DMS 273 (cell line): ENCODE data around the gene RGS9.
"Not testable (repeated sequence)": the region's sequence is repeated elsewhere in the genome, so short reads cannot be mapped to it uniquely, and the experiment has no call there.

ENCODE experiments used
- DNase-seq: peaks from one replicate; lab custom pipeline; 2025; ENCODE audit not compliant: unreplicated experiment; lab: John Stamatoyannopoulos, UW

The RGS9 gene

GRCh38 chr17:65137021-65137939, at the start of gene RGS9:
Gene RGS9 (plus strand): TSS chr17:65137370. CDS start chr17:65137541, 171 bp downstream.
- DNase-seq: peak; percentile 91

DNA sequence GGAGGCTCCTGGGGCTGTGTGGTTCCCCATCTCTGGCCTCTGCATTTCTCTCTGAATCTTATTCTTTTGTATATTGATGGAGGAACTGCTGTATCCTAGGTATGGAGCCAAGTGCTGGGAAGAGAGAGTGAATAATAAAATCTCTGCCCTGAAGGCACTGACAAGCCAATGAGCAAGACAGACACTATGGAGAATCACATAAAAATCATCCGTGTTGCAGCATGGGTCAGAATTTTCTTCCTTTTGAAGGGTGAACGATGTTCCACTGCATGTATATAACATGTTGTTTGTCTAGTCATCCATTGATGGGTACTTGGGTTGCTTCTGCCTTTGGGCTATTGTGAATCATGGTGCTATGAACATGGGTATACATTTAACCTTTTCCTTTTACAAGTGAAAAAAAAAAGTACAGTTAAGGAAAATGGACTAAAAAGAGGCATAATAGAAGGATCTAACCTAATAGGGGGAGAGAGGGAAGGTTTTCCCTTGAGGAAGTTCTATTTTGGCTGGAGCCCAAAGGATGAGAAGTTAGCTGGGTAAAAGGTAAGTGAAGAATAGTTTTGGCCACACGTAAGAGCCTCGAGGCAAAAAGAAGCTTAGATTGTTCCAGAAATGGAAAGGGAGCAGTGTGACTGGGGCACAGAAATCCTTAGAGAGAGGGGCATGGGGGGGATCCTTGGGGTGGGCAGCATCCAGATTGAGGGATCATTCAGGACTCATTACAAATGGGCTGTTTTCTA, 48.4 kb upstream of the RGS9 start:
- DNase-seq: no peak

- DNase-seq: no peak
Observed at GRCh38 chr17:65092262-65092661, 44.9 kb upstream of the RGS9 start.

- not testable (repeated sequence) for DNase-seq
Observed at GRCh38 chr17:65092721-65093356, 44.3 kb upstream of the RGS9 start.

DNA sequence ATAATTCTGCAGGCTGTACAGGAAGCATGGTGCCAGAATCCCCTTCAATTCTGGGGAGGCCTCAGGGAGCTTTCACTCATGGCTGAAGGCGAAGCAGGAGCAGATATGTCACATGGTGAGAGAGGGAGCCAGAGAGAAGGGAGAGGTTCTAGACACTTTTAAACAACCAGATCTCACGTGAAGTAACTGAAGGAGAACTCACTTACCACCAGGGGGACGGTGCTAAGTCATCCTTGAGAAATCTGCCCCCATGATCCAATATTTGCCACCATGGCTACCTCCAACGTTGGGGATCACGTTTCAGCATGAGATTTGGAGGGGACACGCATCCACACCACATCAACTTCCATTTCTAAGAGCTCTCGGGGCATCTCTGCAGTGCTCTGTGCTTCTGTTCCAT, 43.2 kb upstream of the RGS9 start:
- DNase-seq: peak; percentile 11

DNA sequence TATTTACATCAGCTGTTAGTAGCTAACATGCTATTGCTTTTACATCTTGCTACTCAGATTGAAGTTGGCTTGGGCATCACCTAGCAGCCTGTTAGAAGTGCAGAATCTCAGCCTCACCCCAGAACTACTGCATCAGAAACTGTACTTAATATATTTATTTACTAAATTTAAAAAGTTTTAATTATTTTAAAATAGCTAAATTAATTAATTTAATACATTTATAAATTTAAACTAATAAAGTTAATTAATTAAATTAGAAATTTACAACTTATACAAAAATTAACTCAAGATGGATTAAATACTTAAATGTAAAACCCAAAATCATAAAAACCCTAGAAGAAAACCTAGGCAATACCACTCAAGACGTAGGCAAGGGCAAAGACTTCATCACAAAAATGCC, 41.7 kb upstream of the RGS9 start:
- DNase-seq: no peak

DNA sequence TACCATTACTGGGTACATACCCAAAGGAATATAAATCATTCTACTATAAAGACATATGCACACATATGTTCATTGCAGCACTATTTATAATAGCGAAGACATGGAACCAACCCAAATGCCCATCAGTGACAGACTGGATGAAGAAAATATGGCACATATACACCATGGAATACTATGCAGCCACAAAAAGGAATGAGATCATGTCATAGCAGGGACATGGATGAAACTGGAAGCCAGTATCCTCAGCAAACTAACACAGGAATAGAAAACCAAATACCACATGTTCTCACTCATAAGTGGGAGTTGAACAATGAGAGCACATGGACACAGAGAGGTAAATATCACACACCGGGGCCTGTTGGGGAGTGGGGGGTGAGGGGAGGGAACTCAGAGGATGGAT, 40.8 kb upstream of the RGS9 start:
- not testable (repeated sequence) for DNase-seq

GRCh38 chr17:65097110-65097509, 40.1 kb upstream of the RGS9 start:
- DNase-seq: no peak

- DNase-seq: no peak
Observed at GRCh38 chr17:65099475-65099874, 37.7 kb upstream of the RGS9 start.

- DNase-seq: peak; percentile 62
Observed at GRCh38 chr17:65099941-65100315, 37.2 kb upstream of the RGS9 start.

GRCh38 chr17:65100316-65101140, 36.6 kb upstream of the RGS9 start:
- DNase-seq: peak; percentile 93

GRCh38 chr17:65101371-65101770, 35.8 kb upstream of the RGS9 start:
- DNase-seq: no peak

DNA sequence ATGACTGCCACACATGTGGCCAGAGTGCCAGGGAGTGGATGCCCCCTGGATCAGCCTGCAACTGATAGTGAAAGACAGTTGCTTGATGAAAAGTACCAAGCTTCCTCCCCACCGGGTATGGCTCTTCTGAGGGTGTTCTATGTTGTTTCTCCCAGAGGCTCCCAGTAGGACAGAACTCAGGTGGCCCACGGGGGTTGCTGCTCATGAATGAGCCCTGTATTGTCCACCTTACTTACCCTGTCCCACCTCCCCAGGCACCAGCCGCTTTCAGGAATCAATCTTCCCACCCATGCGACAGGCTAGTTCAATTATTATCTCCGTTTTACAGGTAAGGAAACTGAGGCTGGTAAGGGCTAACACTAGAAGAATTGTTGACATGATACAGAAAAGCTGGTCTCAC, 34.9 kb upstream of the RGS9 start:
- no peak for DNase-seq

- no peak for DNase-seq
Observed at GRCh38 chr17:65102788-65103187, 34.4 kb upstream of the RGS9 start.

DNA sequence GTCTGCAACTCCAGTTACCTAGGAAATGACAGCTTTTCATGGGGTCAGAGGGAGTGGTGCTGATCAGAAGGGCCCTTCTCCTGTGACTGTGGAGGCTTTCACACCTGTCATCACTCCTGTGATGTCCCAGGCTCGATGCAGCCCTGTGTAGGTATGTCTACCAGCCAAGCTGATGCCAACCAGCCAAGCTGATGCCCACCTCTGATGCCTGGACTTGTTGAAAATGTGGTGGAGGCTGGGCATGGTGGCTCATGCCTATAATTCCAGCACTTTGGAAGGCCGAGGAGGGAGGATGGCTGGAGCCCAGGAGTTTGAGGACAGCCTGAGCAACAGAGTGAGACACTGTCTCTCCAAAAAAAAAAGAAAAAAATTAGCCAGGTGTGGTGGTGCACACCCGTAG, 33.7 kb upstream of the RGS9 start:
- DNase-seq: no peak

GRCh38 chr17:65103896-65104295, 33.3 kb upstream of the RGS9 start:
- DNase-seq: peak; percentile 37

DNA sequence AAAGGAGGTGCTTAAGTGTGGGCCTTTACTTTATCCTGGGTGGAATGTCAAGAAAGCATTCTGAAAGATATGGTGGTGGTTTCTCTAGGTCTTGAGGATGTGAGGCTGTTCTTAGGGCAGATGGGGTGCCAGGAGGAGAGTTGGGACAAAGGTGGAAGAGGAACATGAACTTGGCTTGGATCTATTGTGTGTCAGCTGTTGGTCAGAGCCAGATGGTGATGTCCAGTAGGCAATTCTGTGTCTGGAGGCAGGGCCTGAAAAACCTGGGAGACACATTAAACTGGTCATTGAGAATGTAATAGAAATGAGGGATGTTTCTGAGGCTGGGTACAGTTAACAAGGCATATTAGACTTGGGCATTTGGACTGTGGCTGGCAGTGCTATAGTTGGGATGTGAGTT, 32.6 kb upstream of the RGS9 start:
- DNase-seq: no peak

GRCh38 chr17:65104973-65105372, 32.2 kb upstream of the RGS9 start:
- no peak for DNase-seq

DNA sequence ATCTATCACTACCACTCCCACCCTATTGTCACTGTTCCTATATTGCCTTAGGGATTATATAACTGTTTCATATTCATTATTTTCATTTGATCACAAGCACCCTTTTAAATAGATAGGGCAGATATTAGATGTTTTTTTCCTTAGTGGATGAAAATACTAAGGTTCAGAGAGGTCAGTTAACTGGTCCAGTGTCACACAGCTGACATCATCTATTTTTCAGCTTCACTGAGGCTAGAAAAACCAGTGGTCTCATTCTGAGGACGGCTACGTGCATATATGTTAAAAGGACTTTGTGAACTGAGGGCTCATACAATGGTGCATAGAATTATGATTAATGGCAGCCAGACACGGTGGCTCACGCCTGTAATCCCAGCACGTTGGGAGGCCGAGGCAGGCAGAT, 29.0 kb upstream of the RGS9 start:
- DNase-seq: no peak

DNA sequence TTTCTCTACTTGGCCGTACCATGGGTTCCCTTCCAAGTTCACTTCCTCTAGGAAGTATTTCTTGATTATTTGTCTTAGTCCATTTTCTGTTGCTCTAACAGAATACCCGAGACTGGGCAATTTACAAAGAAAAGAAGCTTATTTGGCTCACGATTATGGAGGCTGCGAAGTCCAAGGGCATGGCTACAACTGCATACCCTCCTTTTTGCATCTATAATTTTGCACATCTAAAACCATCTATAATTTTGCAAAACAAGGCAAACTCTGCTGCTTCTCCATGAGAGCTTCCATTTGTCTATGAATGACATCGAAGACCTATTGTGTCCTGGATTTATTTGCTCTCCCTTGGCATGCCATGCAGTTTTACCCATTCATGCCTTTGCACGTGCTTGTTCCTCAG, 27.6 kb upstream of the RGS9 start:
- DNase-seq: no peak
